ENCODE results near the gene HINT3.
"Not testable (repeated sequence)": the region's sequence is repeated elsewhere in the genome, so short reads cannot be mapped to it uniquely, and the experiment has no call there.

Gene HINT3

DNA sequence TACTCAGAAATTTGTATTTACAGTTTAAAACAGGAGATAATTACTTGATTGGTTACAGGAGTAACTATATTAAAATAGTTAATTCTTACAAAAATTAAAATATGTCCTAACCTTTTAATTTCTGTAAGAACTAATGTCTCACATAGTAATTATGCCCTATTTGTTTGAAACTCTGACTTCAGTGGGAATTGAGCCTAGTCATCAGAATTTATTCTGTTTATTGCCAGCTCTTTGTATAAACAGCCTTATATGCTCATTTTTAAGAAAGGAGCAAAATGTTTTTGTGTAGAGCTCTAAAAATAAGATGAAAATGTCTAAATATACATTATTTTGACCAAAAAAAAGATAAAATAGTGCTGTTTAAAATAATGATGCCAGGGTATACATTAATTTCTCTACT, 51.2 kb downstream of the HINT3 start:
- ChIA-PET CTCF (interaction anchor here (1.2 kb wide), 1 partner anchor 12 kb away, joined by 3 read pairs; no protein-coding TSS in a partner anchor), POLR2A (no interaction called here)
- Histone ChIP-seq H3K36me3 (ENCODE audit: control insufficient read depth in 4 of 4, insufficient read depth in 4 of 4, low read length in 3 of 4) (peaks cover 15 to 61% (median 35%) of the 10 kb centered on the region in 4 experiments), H3K27ac (ENCODE audit: insufficient read depth in 1 of 2, low read depth in 1 of 2, low read length in 2 of 2, poor library complexity in 1 of 2, severe bottlenecking in 2 of 2) (no peak overlapping the region), H3K4me3 (ENCODE audit: control insufficient read depth in 1 of 7, extremely low read depth in 1 of 7, insufficient read depth in 4 of 7, low read depth in 2 of 7, low read length in 6 of 7) (no peak overlapping the region), H3K9me3 (ENCODE audit: control extremely low read depth in 1 of 5, control insufficient read depth in 4 of 5, insufficient read depth in 2 of 5, low read depth in 1 of 5, low read length in 4 of 5) (no peaks in the 10 kb centered on the region), H3K4me1 (ENCODE audit: control extremely low read depth in 1 of 4, control insufficient read depth in 4 of 4, insufficient read depth in 4 of 4, low read length in 3 of 4) (no peaks in the 10 kb centered on the region), H3K27me3 (replicated peaks in 2 of 5; ENCODE audit: control insufficient read depth in 4 of 5, insufficient read depth in 5 of 5, low read length in 4 of 5) (no peaks in the 10 kb centered on the region)
- no peak for DNase-seq

DNA sequence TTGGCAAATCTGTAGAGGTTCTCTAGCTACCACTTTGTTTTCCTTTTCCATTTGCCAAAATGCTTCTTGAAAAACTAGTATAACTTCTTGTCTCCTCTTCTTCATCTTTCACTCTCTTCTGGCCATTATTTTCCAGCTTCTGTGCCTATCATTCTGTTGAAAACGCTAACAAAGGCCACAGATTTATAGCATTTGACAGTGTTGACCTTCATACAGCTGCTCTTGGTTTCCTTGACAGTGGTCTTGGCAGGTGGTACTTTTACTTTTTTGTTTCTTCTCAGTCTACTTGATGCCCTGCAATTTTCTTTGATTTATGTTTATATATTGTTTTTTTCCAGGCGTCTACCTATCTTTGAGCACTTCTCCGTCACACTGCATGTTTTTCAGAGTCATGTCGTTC, 53.5 kb downstream of the HINT3 start:
- WGBS (ENCODE audit: insufficient coverage): 0% methylated on average over 1 of the region's 4 CpGs
- no peaks in the 10 kb centered on the region for H3K4me1 ChIP-seq (ENCODE audit: control extremely low read depth in 1 of 4, control insufficient read depth in 4 of 4, insufficient read depth in 4 of 4, low read length in 3 of 4)
- no peak for DNase-seq
- ChIA-PET CTCF (interaction anchor here (1.1 kb wide), 1 partner anchor 14 kb away, joined by 3 read pairs; no protein-coding TSS in a partner anchor), POLR2A (no interaction called here)
- H3K4me3 ChIP-seq (ENCODE audit: control insufficient read depth in 1 of 7, extremely low read depth in 1 of 7, insufficient read depth in 4 of 7, low read depth in 2 of 7, low read length in 6 of 7): no peak overlapping the region
- no peaks in the 10 kb centered on the region for H3K9me3 ChIP-seq (ENCODE audit: control extremely low read depth in 1 of 5, control insufficient read depth in 4 of 5, insufficient read depth in 2 of 5, low read depth in 1 of 5, low read length in 4 of 5)
- no peak overlapping the region for H3K27ac ChIP-seq (ENCODE audit: insufficient read depth in 1 of 2, low read depth in 1 of 2, low read length in 2 of 2, poor library complexity in 1 of 2, severe bottlenecking in 2 of 2)
- no peaks in the 10 kb centered on the region for H3K27me3 ChIP-seq (replicated peaks in 2 of 5; ENCODE audit: control insufficient read depth in 4 of 5, insufficient read depth in 5 of 5, low read length in 4 of 5)
- H3K36me3 ChIP-seq (ENCODE audit: control insufficient read depth in 4 of 4, insufficient read depth in 4 of 4, low read length in 3 of 4): peaks cover 11 to 61% (median 38%) of the 10 kb centered on the region in 4 experiments

DNA sequence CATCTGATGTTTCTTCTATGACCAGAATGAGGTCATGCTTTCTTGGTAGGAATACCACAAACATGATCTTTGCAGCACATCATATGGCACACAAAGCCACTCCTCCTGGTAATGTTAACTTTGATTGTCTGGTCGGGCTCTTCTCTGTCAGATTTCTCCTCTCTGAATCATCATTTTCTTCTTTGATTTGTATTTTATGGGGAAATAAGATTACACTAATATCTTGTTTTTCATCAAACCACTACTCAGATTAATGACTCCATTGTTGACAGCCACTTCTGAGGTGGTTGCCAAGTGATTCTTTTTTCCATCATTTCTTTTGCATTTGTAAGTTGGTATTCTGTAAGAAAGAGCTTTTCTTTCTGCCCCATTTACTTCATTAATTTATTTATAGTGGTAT, 59.3 kb downstream of the HINT3 start:
- POLR2A ChIA-PET: no interaction called here
- H3K36me3 ChIP-seq (ENCODE audit: control insufficient read depth in 4 of 4, insufficient read depth in 4 of 4, low read length in 3 of 4): peaks cover 15 to 50% (median 38%) of the 10 kb centered on the region in 4 experiments
- no peak overlapping the region for H3K4me3 ChIP-seq (ENCODE audit: control insufficient read depth in 1 of 7, extremely low read depth in 1 of 7, insufficient read depth in 4 of 7, low read depth in 2 of 7, low read length in 6 of 7)
- no CpG with 5 or more reads among the region's 1 CpG for WGBS (ENCODE audit: insufficient coverage)
- no peak overlapping the region for H3K27ac ChIP-seq (ENCODE audit: insufficient read depth in 1 of 2, low read depth in 1 of 2, low read length in 2 of 2, poor library complexity in 1 of 2, severe bottlenecking in 2 of 2)
- CTCF ChIA-PET: no interaction called here
- no peaks in the 10 kb centered on the region for H3K27me3 ChIP-seq (replicated peaks in 2 of 5; ENCODE audit: control insufficient read depth in 4 of 5, insufficient read depth in 5 of 5, low read length in 4 of 5)
- H3K9me3 ChIP-seq (ENCODE audit: control extremely low read depth in 1 of 5, control insufficient read depth in 4 of 5, insufficient read depth in 2 of 5, low read depth in 1 of 5, low read length in 4 of 5): no peaks in the 10 kb centered on the region
- no peaks in the 10 kb centered on the region for H3K4me1 ChIP-seq (ENCODE audit: control extremely low read depth in 1 of 4, control insufficient read depth in 4 of 4, insufficient read depth in 4 of 4, low read length in 3 of 4)
- no peak for DNase-seq

DNA sequence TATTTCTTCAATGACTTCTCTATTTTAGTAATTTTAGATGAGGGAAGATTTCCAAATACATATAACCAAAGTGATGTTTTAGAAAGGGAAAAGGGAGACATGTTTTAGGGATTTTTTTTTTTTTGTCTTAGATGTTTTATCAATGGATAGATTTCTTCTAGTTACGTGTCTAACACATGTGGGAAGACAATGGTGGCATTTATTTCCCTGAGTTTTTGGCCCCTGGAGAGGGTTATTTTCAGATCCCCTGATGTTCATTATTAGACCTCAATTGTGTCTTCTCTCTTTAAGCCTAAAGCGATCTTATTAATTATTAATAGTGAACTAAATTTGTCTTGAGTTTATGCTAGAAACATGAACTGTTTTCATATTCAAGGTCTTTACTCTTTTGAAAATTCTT, 60.0 kb downstream of the HINT3 start:
- H3K4me1 ChIP-seq (ENCODE audit: control extremely low read depth in 1 of 4, control insufficient read depth in 4 of 4, insufficient read depth in 4 of 4, low read length in 3 of 4): no peaks in the 10 kb centered on the region
- POLR2A ChIA-PET: no interaction called here
- DNase-seq: no peak
- no peaks in the 10 kb centered on the region for H3K9me3 ChIP-seq (ENCODE audit: control extremely low read depth in 1 of 5, control insufficient read depth in 4 of 5, insufficient read depth in 2 of 5, low read depth in 1 of 5, low read length in 4 of 5)
- H3K27me3 ChIP-seq (replicated peaks in 2 of 5; ENCODE audit: control insufficient read depth in 4 of 5, insufficient read depth in 5 of 5, low read length in 4 of 5): no peaks in the 10 kb centered on the region
- H3K36me3 ChIP-seq (ENCODE audit: control insufficient read depth in 4 of 4, insufficient read depth in 4 of 4, low read length in 3 of 4): peaks cover 17 to 50% (median 37%) of the 10 kb centered on the region in 4 experiments
- WGBS (ENCODE audit: insufficient coverage): no CpG with 5 or more reads among the region's 2 CpGs
- no peak overlapping the region for H3K27ac ChIP-seq (ENCODE audit: insufficient read depth in 1 of 2, low read depth in 1 of 2, low read length in 2 of 2, poor library complexity in 1 of 2, severe bottlenecking in 2 of 2)
- no peak overlapping the region for H3K4me3 ChIP-seq (ENCODE audit: control insufficient read depth in 1 of 7, extremely low read depth in 1 of 7, insufficient read depth in 4 of 7, low read depth in 2 of 7, low read length in 6 of 7)
- CTCF ChIA-PET: no interaction called here

DNA sequence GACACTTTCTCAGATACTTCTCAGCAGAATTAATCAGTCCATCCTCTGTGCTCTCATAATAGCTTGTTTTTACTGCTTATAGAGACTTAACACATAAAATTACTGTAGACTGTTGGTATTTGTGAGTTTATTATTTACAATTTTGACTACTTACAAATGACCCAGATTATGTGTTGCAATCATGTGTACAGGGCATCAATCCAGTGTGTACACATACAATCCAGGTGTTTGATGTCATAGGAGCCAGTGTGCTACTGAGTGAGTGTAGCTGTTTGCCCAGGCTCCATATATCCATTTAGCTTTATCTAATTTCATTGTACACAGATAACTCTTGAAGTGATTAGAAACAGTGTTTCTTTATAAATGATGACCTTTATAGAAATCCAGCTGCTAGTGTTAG, 61.1 kb downstream of the HINT3 start:
- Histone ChIP-seq H3K4me3 (ENCODE audit: control insufficient read depth in 1 of 7, extremely low read depth in 1 of 7, insufficient read depth in 4 of 7, low read depth in 2 of 7, low read length in 6 of 7) (no peak overlapping the region), H3K27me3 (replicated peaks in 2 of 5; ENCODE audit: control insufficient read depth in 4 of 5, insufficient read depth in 5 of 5, low read length in 4 of 5) (no peaks in the 10 kb centered on the region), H3K9me3 (ENCODE audit: control extremely low read depth in 1 of 5, control insufficient read depth in 4 of 5, insufficient read depth in 2 of 5, low read depth in 1 of 5, low read length in 4 of 5) (no peaks in the 10 kb centered on the region), H3K36me3 (ENCODE audit: control insufficient read depth in 4 of 4, insufficient read depth in 4 of 4, low read length in 3 of 4) (peaks cover 20 to 45% (median 33%) of the 10 kb centered on the region in 4 experiments), H3K4me1 (ENCODE audit: control extremely low read depth in 1 of 4, control insufficient read depth in 4 of 4, insufficient read depth in 4 of 4, low read length in 3 of 4) (no peaks in the 10 kb centered on the region), H3K27ac (ENCODE audit: insufficient read depth in 1 of 2, low read depth in 1 of 2, low read length in 2 of 2, poor library complexity in 1 of 2, severe bottlenecking in 2 of 2) (no peak overlapping the region)
- CTCF ChIA-PET: no interaction called here
- POLR2A ChIA-PET: no interaction called here
- no peak for DNase-seq

DNA sequence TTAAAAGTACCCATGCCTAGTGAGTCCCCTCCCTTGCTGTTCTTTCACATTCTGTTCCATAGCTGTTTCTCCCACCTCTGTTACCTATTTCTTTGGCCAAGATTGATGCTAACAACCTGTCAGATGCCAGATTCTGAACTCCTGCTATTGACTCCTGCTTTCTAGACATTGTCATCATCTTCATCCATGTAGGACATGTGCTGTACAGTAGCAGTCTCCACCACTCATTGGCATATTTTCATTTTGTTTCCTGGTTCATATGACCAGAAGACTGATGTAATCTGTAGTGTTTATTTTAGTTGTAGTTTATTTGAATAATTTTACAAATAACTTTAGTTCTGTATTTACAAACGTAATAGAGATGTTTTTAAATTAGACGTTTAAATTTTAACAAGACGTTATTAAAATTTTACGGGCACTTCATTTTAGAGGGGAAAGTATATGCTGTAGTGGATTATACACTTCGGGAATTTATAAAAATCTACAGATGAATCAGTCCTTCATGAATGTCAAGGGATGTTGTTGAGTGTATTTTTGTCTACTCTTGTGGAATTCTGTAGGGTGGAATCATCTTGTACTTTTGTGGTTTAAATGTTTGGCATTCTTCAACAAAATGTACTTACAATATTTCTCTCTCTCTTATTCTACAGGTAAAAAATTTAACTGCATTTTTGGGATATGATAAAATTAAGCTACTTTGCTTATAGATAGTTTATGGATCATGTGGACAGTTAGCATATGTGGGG, 63.9 kb downstream of the HINT3 start:
- Histone ChIP-seq H3K36me3 (ENCODE audit: control insufficient read depth in 4 of 4, insufficient read depth in 4 of 4, low read length in 3 of 4) (peaks cover 23 to 41% (median 32%) of the 10 kb centered on the region in 4 experiments), H3K4me1 (ENCODE audit: control extremely low read depth in 1 of 4, control insufficient read depth in 4 of 4, insufficient read depth in 4 of 4, low read length in 3 of 4) (no peaks in the 10 kb centered on the region), H3K27me3 (replicated peaks in 2 of 5; ENCODE audit: control insufficient read depth in 4 of 5, insufficient read depth in 5 of 5, low read length in 4 of 5) (no peaks in the 10 kb centered on the region), H3K27ac (ENCODE audit: insufficient read depth in 1 of 2, low read depth in 1 of 2, low read length in 2 of 2, poor library complexity in 1 of 2, severe bottlenecking in 2 of 2) (no peak overlapping the region), H3K9me3 (ENCODE audit: control extremely low read depth in 1 of 5, control insufficient read depth in 4 of 5, insufficient read depth in 2 of 5, low read depth in 1 of 5, low read length in 4 of 5) (no peaks in the 10 kb centered on the region), H3K4me3 (ENCODE audit: control insufficient read depth in 1 of 7, extremely low read depth in 1 of 7, insufficient read depth in 4 of 7, low read depth in 2 of 7, low read length in 6 of 7) (no peak overlapping the region)
- ChIA-PET POLR2A (no interaction called here), CTCF (interaction anchor here (1.6 kb wide), 1 partner anchor 13 kb away, joined by 4 read pairs; no protein-coding TSS in a partner anchor)
- DNase-seq: no peak
- no CpG with 5 or more reads among the region's 5 CpGs for WGBS (ENCODE audit: insufficient coverage)

DNA sequence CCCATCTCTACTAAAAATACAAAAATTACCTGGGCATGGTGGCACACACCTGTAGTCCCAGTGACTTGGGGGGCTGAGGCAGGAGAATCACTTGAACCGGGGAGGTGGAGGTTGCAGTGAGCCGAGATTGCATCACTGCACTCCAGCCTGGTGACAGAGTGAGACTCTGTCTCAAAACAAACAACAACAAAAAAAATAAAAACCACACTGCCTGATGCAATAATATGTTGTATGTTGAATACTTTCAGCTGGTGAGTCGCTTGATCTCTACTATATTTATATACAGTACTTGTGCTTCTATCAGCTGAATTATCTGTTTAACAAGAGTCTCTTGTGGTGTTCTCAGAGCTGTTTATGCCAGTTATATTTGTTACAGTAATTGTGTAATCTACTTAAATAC, 66.9 kb downstream of the HINT3 start:
- H3K27me3 ChIP-seq (replicated peaks in 2 of 5; ENCODE audit: control insufficient read depth in 4 of 5, insufficient read depth in 5 of 5, low read length in 4 of 5); H3K4me1 ChIP-seq (ENCODE audit: control extremely low read depth in 1 of 4, control insufficient read depth in 4 of 4, insufficient read depth in 4 of 4, low read length in 3 of 4); H3K9me3 ChIP-seq (ENCODE audit: control extremely low read depth in 1 of 5, control insufficient read depth in 4 of 5, insufficient read depth in 2 of 5, low read depth in 1 of 5, low read length in 4 of 5); CTCF ChIA-PET; H3K27ac ChIP-seq (ENCODE audit: insufficient read depth in 1 of 2, low read depth in 1 of 2, low read length in 2 of 2, poor library complexity in 1 of 2, severe bottlenecking in 2 of 2); POLR2A ChIA-PET; H3K4me3 ChIP-seq (ENCODE audit: control insufficient read depth in 1 of 7, extremely low read depth in 1 of 7, insufficient read depth in 4 of 7, low read depth in 2 of 7, low read length in 6 of 7); DNase-seq: not testable (repeated sequence)
- peaks cover 20 to 45% (median 31%) of the 10 kb centered on the region in 4 experiments for H3K36me3 ChIP-seq (ENCODE audit: control insufficient read depth in 4 of 4, insufficient read depth in 4 of 4, low read length in 3 of 4)
- 100% methylated on average over 1 of the region's 3 CpGs for WGBS (ENCODE audit: insufficient coverage)

Data from common myeloid progenitor, CD34-positive (primary cell).